Effector CD4-positive, alpha-beta T cell (primary cell): ENCODE data around the gene TMEM170B.

Experiments used
- DNase-seq: peaks from one replicate; pipeline ENCODE4 v3.0.0-alpha.2; 2020
- total RNA-seq: gene quantifications from one replicate; lab custom pipeline; 2026; lab: John Stamatoyannopoulos, UW

TMEM170B gene
- total RNA-seq: 6.0 reads per million, percentile 23 among the genes with 10 or more reads in this experiment

DNA sequence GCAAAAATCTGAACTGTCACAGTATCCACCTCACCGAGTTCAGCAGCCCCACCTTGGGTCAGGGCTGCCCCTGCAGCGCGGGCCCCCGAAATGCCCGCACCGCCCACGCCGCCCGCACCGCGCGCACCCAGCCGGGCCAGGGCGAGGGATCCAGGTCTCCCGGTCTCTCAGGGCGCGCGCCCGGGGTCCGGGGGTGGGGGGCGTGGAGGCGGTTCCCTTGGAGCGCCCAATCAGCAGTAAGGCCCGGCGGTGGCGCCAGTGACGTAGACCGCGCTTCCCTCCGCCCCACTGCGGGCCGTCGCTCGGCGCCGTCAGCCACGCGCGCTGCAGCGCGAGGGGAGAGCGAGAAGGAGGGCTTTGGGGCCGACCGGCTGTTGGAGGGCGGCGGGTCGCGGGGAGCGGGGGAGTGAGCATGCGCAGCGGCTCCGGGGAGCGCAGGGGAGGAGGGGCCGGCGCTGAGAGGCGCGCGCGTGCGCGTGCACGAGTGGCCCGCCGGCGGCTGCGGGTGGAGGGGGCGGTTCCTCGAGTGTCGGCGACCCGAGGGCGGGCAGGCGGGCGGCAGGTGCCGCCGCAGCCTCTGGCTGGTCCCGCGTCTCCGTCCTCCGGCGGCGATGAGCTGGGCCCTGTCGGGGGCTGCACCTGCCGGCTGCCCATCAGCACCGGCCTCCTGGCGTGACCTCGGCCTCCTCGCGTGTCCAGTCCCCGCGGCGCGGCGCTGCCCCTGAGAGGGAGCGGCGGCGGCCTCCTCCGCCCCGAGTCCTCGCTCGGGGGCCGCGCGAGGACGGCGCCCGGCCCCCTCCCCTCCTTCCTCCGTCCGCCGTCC, at the start of gene TMEM170B:
Gene TMEM170B (plus strand): TSS at position 521 of the 823 bp plus-strand sequence. CDS start 529 bp downstream, outside the sequence.
- DNase-seq: peak; percentile 93

DNA sequence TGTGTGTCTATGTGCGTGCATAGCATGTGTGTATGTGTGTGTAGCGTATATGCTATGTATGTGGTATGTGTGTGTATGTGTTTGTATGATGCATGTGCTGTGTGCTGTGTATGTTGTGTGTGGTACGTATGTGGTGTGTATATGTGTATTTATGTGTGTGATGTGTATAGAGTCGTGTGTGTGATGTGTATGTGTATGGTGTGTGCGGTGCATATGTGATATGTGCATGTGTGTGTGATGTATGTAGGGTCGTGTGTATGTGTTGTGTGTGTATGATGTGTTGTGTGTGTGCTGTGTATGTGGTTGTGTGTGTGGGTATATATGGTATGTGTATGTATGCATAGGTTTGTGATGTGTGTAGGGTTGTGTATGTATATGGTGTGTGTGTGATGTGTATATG, 46.6 kb upstream of the TMEM170B start:
- DNase-seq: no peak

- DNase-seq: no peak
Measured at GRCh38 chr6:11491596-11492463, 45.7 kb upstream of the TMEM170B start.

DNA sequence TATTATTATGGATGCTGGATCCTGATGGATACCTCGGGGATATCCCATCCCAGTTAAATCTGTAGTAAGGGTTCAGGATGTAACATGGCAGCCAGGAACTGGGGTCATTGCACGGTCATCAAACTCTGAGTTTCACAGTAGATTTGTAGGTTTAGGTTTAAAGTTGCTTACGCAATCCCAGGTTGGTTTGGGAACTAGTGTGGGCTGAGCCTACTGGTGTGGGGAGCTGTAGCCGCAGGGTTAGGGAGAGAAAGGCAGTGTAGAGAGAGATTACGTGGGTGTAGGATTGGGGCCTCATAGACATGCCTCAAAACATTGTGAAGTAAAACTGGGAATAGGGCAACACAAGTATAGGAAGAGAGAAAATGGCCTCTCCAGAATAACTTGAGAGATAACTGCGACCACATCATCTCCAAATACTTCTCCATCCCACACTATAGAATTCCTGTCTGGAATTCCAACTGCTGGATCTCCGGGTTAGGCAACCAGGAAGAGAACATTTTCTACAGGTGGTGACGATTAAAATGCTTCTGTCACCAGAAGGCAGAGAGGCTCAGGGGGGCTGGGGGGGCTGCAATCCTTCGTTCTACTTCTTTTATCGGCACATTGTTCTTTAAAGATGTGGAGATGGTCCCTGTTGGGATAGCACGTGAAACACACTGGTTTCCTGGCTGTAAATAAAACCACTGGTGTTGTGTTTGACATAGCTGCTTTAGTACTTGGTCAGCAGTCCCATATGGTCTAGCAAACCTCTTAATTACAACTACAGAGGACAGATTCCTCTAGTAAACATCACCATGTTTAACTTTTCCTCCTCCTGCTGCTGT, 44.9 kb upstream of the TMEM170B start:
- DNase-seq: no peak

DNA sequence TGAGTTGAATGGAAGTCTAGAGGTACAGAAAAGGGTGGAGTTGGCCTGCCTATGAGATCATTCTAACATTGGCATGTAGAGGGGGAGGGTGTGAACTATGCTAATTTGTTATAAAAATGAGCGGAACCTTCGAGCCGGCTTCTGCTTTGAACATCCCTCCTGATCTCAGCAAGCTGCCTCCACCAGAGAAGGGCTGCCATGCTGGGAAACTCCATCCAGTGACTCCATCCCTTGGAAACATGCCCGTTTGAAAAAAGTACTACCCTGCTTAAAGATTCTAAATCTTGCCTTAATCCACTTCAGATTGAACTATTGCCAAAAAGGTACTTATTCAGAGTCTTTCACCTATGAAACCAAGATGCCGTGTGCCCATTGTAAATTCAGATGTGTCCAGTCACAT, 43.6 kb upstream of the TMEM170B start:
- no peak for DNase-seq

DNA sequence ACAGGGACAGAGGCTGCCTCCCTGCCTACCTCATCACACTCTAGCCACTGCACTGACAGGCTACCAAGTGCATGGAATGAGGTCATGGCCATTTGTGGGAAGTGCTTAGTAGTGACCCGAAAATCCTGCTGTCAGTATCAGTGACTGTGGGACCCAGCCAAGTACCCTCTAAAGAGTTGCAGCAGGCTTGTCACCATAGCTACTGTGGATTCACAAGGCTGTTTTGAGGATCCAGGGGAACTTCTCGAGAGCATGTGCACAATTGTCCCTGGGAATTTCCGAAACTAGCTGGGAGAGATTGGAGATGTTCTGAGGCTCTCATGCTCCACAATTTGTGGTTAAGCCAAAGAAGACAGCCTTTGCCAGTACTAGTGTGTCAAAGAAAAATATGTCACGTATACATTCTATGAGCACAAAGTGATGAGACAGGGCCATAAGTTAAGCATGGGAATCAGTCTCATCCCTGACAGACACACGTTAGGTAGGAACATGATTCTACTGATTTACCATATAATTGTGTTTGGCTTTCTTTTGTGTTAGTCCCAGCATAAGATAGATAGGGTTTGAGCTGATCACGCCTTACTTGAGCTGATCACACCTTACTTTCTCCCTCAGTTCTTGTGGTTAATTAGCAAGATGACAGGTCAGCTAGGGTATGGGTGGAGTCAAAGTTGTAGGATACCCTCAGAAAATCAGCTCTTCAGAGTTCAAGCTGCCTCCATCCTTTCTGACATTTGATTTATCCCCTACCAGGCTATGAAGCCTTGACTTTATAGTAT, 42.6 kb upstream of the TMEM170B start:
- no peak for DNase-seq

- DNase-seq: no peak
Measured at GRCh38 chr6:11495565-11496145, 41.9 kb upstream of the TMEM170B start.

DNA sequence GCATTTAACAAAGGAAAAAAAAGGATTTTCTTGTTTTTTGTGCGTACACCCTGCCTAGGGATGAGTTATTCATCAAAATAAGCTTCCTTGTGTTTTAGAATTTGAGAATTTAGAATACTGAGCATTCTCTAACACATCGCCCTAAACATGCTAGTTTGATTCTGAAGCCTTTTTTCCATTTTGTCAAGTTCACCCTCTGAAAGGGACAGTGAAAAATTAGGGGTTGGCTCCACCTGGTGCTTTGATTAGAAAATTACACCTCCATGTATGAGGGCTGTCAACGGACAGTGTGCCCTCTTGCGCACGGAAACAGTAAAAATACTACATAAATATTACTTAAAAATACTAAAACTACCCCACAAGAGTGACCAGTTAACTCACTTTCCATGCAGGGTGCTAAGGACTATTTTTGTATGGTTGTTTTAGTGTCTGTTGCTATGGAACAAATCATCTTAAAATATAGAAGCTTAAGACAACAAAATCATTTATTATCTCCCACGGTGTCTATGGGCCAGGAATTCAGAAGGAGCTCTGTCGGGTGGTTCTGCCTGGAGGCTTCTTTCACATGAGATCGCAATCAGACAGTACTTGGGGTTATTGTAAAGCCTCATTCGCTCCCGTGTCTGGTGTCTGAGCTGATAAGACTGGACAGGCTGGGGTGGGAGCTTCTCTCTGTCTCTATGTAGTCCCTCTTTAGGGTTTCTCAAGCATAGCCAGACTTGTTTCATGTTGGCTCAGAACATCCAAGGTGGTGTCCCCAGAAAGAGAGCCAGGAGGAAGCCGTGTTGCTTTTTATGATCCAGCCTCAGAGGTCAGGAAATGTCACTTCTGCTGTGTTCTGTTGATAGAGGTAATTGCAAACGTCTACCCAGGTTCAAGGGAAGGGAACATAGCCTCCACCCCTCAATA, 41.1 kb upstream of the TMEM170B start:
- peak; percentile 59 for DNase-seq

- no peak for DNase-seq
Measured at GRCh38 chr6:11497107-11497506, 40.4 kb upstream of the TMEM170B start.

DNA sequence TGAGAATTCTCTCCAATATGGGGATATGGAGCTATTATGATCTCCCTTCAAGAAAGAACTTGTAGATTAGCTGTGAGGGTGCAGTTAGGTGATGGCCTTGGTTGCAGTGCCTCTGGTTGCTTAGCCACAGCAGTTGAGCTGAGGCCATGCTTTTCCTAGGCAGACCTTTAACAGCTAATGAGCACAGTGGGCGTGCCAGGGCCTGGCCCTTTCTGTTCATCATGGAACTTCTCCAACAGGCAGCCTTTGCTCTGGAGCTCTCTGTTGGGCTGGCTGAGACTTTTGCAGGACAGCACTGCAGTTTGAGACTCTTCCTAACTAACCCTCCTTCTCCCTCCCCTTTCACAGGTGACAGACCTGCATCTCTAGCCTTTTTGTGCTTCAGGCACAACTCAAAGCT, 39.7 kb upstream of the TMEM170B start:
- no peak for DNase-seq

DNA sequence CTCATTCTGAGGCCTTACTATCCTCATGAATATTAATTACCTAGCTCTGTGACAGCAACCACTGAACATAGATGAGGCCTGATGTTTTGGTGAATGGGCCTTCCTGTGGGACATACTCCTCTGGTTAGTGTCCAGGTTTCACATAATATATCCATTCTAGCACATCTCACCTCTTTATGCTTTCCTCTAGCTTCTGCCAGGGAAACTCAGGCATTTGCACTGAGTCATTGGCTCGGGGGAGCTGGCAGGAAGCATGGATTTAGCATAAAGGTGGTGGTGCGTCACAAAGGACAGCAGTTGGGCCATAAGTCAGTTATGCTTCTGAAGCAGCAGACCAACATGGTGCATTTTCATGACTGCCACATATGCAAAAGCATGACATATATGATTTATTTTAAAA, 37.5 kb upstream of the TMEM170B start:
- DNase-seq: no peak

DNA sequence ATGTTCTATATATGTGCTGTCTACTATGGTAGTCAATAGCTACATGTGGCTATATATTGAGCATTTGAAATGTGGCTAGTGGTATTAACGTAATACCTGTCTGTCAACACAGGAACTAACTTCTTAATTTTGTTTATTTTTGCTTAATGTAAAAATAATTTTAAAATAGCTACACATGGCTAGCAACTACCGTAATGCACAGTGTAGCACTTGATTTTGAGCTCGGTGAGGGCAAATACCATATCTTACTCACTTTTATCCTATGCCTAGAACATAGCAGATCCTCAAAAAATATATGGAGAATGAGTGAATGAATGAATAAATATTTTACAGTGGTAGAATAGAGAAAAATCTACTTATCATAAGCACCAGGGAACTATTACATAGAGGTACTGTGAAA, 28.1 kb upstream of the TMEM170B start:
- DNase-seq: no peak

- no peak for DNase-seq
Measured at GRCh38 chr6:11514672-11515071, 22.9 kb upstream of the TMEM170B start.

DNA sequence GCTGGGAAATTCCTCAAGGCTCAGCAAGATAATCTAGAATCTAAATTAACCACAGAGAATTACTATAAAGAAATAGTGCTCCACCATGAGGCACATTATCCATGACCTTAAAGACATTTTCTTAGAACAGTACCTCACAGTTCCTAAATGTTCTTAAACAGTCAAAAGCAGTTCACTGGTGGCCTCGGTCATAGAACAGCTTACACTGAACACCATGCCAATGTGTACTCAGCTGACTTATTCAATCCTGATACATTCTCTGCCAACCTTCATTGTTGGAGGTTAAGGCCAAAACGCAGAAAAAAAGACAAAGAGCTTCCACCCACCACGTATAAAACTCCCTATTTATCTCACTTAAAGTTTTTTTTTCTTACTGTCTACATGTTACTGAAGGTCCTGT, 21.8 kb upstream of the TMEM170B start:
- no peak for DNase-seq

DNA sequence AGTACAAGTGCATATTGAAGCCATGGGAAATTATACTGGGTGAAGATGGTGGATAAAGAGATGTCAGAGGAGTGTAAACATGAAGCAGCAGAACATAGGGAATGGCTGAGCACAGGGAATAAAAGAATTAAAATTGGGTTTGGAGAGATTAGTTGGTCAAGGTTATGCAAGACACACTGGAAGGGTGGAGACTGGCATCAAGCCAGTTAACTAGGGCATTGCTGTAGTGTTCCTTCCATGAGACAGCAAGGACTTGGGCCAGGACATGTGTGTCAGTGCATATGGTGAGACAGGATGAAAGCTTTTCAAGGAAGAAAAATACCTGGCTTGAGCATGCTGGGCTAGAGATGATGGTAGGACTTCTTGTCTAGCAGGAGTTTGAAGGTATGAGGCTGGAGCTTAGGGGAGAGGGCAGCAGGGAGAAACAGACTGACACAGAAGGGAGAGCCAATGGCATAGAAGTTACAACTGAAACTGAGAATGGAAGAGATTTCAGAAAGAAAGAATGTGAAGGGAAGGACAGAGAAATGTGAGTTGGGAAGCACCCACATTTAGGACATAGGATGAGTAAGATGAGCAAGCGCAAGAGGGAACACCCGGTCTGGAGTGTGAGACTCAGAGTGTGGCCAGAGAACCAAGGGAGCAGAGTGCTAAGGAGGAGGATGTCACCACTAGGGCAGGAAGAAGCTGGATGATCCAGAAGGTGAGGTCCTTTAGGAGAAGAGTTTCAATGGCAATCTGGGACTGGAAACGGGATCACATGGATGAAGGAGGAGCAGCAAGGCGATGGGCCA, 14.5 kb upstream of the TMEM170B start:
- no peak for DNase-seq

DNA sequence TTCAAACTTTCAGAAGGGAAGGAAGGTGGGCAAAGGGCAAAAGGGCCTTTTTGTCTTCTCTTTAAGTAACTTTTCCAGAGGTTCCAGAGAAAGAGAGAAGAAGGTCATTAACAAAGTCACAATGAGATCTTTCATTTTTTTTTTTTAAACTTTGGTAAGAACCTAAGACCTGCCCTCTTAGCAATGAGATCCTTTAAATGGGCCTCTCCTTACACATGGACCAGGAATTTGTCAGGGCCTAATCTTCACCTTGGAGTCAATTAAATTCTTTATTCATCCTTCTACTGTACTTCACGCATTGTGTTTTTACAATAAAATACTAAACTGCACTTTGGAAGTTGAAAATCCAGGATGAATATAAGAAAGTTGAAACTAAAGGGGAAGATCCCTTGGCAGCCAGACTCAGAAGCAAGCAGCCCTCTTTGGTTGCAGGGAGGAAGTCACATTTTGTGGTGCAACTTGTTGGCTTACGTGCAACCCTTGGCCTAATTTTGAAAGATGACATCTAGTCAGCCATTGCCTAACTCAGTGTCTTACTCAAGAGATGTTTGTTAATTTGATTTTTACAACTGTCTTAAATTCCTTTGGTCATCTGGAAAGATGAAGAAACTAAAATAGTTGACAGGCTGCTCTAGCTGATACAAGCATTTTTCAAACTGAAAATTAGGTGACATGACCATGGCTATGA, 11.9 kb upstream of the TMEM170B start:
- DNase-seq: no peak

GRCh38 chr6:11526156-11526505, 11.4 kb upstream of the TMEM170B start:
- no peak for DNase-seq

GRCh38 chr6:11527274-11527870, 10.2 kb upstream of the TMEM170B start:
- no peak for DNase-seq

DNA sequence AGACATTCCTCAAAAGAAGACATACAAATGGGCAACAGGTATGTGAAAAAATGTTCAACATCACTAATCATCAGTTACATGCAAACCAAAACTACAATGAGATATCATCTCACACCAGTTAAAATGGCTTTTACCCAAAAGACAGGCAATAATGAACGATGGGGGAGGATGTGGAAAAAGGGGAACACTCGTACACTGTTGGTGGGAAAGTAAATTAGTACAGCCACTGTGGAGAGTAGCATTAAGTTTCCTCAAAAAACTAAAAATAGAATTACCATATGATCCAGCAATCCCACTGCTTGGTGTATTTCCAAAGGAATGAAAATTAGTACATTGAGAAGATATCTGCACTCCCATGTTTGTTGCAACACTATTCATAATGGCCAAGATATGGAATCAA, 8.6 kb upstream of the TMEM170B start:
- DNase-seq: no peak
